HG02623 (cell line): ENCODE data around the gene TIFAB.
"Not testable (repeated sequence)": the region's sequence is repeated elsewhere in the genome, so short reads cannot be mapped to it uniquely, and the experiment has no call there.

Experiments used
- ATAC-seq: cut with Tn5 transposase; IDR thresholded peaks from one replicate; pipeline ENCODE4 v1.9.1; 2021; ENCODE audit warnings: moderate library complexity; ENCODE audit not compliant: unreplicated experiment

TIFAB gene, protein sequence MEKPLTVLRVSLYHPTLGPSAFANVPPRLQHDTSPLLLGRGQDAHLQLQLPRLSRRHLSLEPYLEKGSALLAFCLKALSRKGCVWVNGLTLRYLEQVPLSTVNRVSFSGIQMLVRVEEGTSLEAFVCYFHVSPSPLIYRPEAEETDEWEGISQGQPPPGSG

DNA sequence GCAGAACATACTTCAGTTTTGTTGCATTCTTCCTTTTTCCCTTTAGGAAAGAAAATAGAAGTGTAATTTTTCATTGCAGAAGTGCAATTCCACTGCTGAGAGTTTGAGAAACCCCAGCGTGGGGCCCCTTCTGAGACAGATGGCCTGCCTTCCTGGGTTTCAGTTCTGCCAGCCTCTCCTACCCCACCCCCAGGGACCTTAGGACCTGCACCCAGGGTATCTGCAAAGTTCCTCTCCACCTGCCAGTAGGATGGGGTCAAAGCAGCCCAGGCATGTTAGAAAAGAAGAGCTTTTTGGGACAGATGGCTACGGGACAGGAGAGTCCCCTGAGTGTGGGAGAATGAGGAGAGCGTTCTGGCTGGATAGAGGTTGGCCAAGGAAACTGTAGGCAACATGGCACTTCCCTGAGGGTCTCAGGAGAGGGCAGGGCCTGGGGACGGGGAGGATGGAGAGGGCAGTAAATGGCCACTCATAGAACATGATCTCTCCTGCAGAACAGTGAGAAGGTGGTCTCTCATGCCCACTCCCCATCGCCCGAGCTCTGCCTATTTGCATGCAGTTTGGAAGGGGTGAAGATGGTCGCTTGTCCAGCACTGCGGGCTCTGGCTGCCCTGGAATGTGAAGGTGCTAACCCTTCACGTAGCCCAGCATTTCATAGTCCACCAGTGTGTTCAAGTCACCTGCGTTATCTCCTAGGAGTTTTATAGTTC lies at the start of gene TIFAB:
Gene TIFAB (minus strand): TSS at position 31 of the 710 bp plus-strand sequence. CDS start 2,412 bp downstream, outside the sequence.
- no peak for ATAC-seq

DNA sequence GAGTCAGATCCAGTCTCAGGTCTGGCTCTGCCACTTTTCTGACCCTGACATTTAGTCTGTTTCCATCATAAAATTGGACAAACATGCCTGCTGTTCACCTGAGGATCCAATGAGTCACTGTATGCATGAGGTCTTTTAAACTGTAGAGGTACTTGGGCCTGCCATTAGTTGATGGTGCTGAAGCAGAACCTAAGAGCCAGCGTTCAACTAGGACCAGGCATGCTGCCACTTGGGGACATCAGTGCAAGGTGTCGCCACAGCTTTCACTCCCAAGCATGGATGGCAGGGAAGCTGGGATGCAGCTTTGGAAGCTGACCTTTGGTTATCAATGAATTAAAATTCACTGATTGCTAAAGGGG lies 46.5 kb upstream of the TIFAB start:
- ATAC-seq: no peak

DNA sequence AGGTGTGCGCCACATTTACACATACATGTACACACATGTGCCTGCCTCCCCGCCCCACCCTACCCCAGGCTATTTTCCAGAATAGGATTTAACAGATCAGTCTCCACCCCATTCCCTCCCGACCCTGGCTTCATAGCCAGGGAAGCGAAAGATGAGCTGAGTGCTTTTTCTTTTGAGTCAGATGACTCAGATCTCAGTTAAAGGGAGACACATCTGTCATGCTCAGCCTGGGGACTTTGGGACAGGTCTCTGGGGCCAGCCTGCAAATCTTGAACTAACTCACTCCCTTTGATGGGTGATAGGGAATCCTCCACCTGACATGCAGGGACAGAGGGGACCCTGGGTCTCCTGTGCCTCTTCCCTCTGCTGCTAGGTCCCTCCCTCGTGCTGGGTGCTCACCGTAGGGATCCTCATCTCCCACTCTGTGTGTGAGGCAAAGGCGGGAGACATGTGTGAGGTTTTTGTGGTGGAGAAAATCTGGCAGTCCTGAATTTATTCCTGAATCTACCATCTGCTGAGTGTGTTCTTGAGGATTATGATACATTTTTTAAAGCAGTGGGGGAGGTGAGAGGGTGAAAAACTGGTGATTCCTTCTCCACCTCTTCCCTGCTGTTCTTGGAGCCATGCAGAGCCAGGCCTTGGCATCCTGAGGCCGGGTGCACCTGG lies 46.0 kb upstream of the TIFAB start:
- ATAC-seq: no peak

DNA sequence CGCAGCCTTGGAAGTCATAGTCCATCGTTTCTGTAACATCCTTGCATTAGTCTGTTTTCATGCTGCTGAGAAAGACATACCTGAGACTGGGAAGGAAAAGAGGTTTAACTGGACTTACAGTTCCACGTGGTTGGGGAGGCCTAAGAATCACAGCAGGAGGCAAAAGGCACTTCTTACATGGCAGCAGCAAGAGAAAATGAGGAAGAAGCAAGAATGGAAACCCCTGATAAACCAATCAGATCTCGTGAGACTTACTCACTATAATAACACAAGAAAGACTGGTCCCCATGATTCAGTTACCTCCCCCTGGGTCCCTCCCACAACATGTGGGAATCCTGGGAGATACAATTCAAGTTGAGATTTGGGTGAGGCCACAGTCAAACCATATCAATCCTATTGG lies 43.4 kb upstream of the TIFAB start:
- ATAC-seq: not testable (repeated sequence)

DNA sequence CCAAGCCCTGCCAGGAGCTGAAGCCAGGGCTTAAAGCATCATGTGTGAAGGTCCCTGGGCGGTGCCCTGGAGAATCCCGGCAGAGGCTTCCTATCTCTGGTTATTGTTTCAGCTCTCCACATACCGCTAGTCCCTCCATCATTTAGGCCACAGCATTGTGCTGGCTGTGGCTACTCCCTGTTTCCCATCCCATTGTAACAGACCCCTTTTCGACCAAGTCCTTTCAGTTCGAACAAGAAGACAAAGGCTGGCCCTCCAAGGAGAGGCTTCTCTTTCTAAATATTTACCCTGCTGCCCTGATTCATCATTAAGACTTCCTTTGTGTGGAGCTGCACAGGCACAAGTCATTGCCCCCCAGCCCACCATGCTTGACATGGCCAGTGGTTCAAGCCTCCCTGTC lies 42.0 kb upstream of the TIFAB start:
- ATAC-seq: no peak

DNA sequence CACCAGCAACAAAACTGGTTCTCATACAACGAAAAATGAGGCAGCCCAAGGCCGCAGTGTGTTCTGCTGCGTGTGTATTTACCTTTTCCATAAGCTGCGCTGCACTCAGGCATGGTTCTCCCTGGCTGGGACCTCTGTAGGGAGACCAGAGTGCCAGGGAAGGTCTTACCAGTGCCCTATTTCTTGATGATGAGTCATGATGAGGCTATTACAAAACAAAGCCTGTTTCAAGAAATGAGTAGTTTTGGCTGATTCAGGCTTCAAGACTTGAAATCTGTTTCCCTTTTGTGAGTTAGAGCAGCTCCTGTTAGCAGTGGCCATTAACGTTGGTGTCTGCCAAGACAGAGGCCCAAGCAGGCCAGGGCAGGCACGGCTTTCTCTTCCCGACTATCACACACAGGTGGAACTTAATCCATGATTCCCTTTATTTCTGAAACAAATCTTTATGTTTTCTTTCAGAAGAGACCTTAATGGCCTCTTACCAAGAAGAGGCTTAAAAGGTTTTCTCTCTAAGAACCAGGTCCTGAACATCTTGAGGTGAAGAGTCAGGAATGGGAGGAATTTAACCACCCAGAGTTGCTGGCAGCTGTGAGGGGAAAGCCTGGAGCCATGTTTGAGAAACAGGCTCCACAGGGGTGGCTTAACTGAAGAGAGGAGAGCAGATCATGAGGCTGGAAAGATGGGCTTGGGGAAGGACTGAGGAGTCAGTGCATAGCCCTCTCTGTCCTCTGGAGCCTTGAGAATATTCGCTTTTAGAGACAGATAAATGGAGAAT lies 41.4 kb upstream of the TIFAB start:
- ATAC-seq: no peak

DNA sequence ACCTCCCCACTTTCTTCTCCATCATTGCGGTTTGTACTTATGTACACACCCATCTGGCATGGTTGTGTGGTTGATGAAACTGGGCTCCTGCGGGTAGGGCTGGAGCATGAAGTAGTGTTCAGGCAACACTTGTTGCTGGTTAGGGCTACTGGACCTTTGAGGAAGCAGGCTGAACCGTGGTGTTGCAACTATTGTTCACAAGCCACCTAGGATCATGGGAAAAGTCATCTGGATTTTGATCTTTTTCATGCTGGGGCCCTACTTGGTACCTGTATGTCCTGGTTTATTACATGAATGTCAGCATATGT lies 40.1 kb upstream of the TIFAB start:
- ATAC-seq: no peak

DNA sequence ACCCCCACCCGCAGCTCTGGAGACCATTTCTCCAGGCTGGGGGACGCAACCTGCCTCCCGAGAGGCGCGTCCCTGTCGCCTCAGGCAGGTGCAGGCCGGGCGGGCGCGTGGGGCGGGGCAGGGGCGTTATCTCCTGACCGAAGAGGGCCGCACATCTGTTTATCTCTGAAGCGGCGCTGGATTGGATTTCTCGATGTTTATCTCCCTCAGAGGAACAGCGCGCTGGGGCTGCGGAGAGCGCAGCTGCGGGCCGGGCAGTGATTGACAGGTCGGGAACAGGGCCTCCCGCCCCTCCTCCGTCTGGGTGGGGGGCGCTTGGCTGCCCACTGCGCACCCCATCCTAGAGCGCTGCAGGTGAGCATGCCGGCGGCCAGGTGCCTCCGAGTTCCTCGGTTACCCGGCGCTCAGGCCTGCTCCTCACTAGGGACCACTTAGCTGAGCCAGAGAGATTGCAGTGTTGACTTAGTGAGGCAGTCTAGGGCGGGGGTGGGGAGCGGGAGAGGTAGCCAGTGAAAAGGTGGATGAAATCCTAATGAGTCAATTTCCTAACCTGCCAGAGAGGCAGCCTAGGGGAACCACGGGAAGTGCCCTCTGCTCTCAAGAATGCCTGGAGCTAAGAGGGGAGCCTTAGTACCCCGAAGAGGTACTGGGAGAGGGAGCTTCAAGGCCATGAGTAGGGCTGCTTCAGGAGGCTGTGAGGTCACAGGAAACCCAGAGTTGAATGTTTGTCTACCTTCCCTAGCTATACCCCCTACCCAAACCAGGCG lies 39.6 kb upstream of the TIFAB start:
- no peak for ATAC-seq

DNA sequence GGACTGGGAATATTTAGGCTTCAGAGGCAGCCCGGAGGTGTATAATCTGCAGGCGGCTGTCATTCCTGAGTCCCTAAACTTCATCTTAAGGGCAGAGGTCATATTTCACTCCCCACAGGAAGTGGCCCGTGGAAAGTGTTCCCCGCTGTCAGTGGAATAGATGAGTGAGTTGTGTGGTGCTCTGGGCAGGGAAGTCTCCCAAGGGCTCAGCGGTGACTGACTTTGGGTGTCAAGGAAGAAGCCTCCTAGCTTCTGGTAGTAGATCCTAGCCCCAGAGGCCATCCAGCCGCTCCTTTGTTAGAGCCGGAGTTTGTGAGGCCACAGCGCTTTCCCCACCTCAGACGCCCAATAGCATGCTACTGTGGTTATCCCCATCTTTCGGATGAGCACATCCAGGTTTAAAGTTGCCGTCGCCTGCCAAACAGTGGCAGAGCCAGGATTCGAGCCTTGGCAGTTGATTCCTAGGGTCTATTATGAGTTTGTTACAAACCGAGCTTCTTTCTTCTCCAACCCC lies 38.9 kb upstream of the TIFAB start:
- ATAC-seq: no peak

DNA sequence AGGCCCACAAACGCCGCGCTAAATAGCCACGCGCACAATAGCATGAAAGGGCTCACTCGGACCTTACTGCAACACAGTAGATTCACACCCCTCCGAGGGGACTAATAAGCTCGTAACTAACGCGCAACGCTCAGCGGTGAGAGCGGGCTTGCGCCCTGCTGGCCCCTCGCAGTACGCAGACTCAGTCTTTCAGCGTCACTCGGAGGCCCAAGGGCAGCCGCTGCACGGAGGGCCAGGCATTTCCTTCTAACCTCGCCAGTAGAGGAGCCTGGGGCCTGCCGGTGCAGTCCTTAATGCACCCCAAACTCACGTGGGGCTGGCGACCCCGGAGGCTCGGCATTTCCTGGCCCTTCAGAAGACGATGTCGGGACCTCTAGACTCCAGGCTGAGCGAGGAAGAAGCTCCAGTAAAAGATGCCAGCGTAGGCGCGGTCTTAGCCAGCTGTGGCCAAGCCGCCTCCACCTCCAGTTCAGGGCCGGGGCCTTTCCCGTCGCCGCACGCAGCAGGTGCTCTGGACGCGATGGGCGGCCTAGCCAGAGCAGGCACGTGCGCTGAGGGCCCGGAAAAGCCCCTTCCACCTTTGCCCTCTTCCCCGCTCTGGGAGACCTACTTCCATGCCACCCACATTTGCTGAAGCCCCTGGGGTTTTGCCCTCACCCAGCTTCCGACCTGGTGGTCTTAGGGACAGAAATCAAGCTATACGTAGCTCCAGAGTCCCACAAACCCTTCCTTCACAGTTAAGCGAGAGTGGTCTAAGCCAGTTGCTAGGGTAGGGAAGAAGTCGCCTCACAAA lies 38.3 kb upstream of the TIFAB start:
- ATAC-seq: no peak

DNA sequence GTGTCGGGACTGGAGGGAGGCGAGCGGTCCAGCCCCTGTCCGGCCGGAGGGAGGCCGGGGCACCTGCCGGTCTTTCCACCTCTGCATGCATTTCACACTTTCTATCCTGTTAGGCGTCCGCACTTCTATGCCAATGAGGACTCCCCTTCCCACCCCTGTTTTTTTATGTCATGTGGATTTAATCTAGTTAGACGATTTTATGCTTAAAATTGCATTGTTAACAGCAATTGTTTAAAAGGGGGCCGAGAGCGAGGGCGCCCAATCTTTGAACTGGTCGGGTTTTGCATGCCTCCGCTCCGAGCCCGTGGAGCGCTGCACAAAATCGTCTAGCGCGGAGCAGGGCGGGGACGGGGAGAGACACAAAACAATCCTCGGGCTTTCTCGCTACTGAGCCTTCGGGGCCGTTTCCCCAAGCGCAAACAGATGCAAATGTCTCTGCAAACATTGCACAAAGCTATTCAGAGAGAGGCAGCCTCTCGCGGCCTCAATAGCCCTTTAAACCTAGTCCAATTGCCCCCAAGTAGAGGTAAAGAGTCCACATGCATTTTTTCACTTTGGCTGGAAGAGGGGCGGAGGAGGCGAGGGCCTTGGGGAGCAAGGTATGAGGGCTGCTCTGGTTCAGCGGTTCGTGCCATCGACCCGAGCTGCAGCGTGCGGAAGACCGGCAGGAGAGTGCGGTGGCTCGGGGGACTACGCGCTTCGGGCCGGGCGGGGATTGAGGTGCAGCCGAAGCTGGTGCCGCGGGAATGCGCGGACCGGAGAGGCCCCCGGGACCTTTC lies 37.5 kb upstream of the TIFAB start:
- no peak for ATAC-seq

DNA sequence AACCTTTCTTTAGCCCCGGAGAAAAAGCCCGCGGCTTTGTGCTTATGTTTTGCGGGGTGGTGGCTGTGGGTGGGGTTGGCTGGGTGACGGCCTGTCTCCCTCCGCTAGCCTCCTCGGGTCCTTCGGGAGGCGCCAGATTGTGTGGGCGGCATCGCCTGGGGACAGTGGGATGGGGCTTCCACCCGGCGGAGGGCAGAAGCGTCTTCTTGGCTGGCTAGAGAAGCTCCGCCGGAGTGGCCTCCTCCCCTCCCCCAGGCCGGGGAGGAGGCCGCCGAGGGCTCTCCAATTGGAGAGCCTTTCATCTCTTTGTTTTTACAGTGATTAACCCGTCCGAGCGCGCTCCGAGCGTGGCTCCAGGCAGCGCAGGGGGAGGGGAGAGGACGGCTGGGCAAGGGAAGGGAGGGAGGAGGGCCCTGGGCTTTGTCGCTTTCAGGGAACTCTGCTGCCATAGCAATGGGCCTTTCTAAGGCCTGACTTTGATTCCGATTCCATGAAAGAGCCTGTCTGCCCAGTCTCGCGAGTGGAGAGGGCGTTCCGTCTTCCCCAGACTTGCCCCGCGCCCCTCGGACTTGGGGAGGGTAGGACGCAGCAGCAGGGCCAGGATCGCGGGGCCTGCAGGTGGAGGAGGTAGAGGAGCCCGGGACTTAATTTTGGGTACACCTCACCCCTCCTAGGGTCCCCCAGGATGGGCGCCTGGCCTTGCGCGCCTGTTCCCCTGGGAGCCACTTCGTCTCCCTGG lies 36.7 kb upstream of the TIFAB start:
- no peak for ATAC-seq

DNA sequence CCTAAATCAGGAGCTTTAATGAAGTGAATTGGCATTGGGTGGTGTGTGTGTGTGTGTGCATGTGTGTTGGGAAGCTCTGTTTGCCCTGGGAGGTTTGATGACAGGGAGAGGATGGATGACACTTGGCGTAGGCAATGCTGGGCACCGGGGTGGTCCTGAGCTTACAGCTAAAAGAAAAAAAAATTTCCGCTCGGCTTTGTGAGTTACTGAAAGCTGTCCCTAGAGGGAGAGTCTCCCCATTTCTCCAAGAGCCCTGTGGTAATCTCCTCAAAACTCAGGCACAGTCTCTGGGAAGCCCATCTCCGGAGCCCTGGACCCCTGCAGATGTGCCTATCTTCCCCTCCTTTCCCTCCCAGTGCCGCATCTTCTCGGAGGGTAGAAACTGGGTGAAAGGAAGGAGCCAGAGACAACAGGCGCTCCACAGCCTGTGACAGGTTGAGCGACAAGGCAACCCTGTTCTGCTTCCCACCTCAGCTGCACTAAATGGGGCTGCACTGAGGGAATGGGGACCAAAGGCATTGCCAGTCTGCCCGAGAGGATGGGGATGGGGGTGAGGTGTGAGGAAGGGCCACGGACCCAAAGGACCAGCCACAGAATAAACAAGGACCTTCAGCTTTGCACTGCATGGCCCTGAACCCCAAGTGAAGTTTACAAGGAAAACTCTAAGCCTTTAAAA lies 35.8 kb upstream of the TIFAB start:
- ATAC-seq: no peak

DNA sequence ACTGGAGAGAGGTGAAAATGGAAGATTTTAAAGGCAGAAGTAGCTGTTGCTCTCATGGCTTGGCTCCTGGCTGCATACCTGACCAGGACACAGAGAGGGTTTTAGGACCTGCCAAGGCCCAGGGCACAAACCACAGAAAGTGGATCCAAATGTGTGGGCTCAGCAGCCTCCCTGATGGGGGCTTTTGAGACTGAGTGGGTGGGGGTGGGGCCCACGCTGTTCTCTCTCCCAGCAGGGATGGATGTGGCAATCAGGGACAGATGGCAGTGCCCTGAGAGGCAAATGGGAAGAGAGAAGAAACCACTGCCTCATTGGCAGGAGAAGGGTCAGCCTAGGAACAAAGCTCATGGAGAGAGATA lies 34.9 kb upstream of the TIFAB start:
- no peak for ATAC-seq

DNA sequence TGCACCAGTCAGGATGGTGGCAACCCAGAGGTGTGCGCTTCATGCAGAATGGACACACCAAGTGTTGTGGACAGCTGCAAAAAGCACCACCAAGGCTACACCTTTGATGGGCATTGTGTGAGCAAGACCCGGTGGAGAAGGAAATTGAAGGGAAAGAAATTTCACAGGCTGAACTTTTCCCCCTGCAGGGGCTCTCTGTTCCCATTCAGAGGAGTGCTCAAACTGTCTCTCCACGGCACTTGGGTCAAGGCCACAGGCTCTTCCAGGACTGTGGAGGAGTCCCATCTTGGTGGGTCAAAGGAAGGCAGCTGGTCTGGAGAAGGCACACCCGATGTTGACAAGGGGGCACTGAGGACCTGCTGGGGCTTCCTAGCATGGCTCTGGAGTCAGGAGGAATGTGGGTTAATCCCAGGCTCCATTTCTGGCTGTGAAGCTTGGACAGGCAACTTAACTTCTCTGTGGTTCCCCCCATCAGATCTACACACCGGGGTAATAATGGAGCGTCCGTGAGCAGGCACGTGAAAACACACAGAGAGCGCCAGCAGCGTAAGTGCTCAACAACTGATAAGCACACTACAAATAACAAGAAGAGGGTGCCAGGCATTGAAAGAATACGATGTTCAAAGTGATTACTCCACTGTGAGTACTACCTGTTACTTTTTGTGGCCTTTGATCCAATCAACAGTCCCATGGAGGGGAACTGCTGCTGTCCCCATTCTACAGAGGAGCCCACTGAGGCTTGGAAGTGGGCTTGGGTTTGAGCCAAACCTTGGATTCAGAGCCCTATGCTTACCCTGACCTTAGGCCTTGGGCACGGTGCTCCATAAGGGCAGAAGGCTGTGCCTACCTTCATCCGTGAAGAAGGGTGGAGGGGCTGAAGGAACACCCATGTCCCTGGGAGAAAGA lies 34.2 kb upstream of the TIFAB start:
- ATAC-seq: no peak

DNA sequence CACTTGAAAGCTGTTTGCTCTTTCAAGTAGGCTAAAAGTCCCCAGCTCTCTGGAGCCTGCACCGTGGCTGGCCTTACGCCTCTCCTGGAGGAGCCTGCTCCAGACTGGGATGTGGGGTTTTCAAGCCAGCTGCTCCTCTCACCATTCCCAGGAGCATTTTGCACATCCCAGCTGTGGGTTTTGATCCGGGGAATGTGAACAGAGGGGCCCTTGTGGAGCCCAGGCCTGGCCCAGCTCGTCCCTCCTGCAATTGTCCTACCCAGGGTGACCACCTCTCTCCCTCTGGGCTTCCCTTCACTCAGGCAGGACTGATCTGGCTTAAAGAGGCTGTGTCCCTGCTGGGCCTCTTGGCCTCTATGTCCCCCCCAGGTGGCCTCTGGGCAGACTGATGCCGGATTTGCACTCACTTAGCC lies 32.5 kb upstream of the TIFAB start:
- ATAC-seq: no peak

DNA sequence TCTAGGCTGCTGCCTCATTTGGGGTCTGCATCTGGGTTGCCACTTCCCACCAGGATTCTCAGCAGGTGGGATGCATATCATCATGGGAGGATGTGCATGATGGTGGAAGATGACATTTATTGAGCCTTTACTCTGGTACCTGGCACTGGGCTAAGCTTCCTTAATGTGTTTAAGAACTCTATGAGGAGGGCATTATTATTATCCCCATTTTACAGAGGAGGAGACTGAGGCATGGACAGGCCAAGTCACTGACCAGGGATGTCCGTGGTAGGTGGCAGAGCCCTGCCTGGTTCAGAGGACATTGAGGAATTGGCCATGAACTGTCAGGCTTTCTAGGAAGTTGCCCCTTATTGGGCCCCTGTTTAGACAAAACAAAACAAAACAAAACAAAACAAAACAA lies 31.1 kb upstream of the TIFAB start:
- no peak for ATAC-seq
